22Rv1 (cell line): ENCODE data around the gene HTR7.
"Not testable (repeated sequence)": the region's sequence is repeated elsewhere in the genome, so short reads cannot be mapped to it uniquely, and the experiment has no call there.

Experiments
- CTCF ChIP-seq: fragments of 450-650 bp; IDR thresholded peaks from 2 replicates; pipeline ENCODE4 v1.5.1; 2017; ENCODE audit warnings: mild to moderate bottlenecking
- ZFX ChIP-seq: fragments of 450-650 bp; IDR thresholded peaks from 2 replicates; pipeline ENCODE4 v1.6.1; 2017; ENCODE audit warnings: antibody characterized with exemption, borderline replicate concordance

- TF ChIP-seq CTCF, ZFX: not testable (repeated sequence)
Observed at GRCh38 chr10:90807106-90807505, 50.7 kb downstream of the HTR7 start.
